22Rv1 (cell line): ENCODE results near the gene PPP2R2B.

Experiments used
- H3K27ac ChIP-seq: fragments of 450-650 bp; 2 replicates; pipeline ENCODE4 v1.5.1; 2017
- ZFX ChIP-seq: fragments of 450-650 bp; IDR thresholded peaks from 2 replicates; pipeline ENCODE4 v1.6.1; 2017; ENCODE audit warnings: antibody characterized with exemption, borderline replicate concordance
- TF ChIP-seq, protein P1 (sequence below): fragments of 450-650 bp; IDR thresholded peaks from 2 replicates; pipeline ENCODE4 v1.5.1; 2017; ENCODE audit warnings: mild to moderate bottlenecking

PPP2R2B gene

DNA sequence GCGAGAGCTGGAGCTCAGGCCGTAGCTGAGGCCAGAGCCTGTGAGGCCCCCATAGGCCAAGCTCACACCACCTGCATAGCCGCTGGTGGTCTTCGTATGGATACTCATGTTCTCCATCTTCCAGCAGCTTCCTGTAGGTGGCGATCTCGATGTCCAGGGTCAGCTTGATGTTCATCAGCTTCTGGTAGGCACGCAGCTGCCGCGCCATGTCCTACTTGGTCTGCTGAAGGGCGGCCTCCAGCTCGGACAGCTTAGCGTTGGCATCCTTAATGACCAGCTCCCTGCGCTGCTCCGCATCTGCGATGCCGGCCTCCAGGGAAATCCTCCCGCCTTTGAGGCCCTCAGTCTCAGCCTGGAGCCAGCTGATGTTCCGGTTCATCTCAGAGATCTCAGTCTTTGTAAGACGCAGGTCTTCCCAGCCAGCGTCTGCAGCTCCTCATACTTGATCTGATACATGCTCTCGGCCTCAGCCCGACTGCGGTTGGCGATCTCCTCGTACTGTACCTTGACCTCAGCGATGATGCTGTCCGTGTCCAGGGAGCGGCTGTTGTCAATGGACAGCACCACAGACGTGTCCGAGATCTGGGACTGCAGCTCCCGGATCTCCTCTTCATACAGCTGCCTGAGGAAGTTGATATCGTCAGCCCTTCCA lies 172.1 kb downstream of the PPP2R2B start:
- H3K27ac ChIP-seq: no peak overlapping the region
- TF ChIP-seq ZFX: no peak
- TF ChIP-seq, protein P1, sequence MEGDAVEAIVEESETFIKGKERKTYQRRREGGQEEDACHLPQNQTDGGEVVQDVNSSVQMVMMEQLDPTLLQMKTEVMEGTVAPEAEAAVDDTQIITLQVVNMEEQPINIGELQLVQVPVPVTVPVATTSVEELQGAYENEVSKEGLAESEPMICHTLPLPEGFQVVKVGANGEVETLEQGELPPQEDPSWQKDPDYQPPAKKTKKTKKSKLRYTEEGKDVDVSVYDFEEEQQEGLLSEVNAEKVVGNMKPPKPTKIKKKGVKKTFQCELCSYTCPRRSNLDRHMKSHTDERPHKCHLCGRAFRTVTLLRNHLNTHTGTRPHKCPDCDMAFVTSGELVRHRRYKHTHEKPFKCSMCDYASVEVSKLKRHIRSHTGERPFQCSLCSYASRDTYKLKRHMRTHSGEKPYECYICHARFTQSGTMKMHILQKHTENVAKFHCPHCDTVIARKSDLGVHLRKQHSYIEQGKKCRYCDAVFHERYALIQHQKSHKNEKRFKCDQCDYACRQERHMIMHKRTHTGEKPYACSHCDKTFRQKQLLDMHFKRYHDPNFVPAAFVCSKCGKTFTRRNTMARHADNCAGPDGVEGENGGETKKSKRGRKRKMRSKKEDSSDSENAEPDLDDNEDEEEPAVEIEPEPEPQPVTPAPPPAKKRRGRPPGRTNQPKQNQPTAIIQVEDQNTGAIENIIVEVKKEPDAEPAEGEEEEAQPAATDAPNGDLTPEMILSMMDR: peak; percentile 33

GRCh38 chr5:146704949-146705665 lies 173.4 kb downstream of the PPP2R2B start:
- TF ChIP-seq, protein P1: no peak
- no peak for TF ChIP-seq ZFX
- no peak overlapping the region for H3K27ac ChIP-seq

DNA sequence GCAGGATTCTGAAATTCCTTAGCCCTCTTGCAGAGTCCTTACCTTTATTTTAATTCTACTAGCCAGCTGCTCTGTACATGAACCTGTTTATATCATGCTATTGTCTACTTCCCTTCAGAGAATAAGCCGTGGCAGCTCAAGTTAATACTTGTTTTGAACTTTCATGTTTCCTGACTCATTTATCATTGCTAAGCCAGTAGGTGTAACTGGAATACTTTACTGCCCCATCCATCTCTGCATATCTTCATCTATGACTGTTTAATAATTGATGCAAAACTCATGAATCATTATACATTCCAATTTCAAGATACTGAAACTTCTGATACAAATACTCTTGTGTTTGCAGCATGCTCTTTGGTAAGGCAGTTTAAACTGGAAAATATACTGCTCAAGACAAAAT lies 174.7 kb downstream of the PPP2R2B start:
- TF ChIP-seq, protein P1: no peak
- TF ChIP-seq ZFX: no peak
- no peak overlapping the region for H3K27ac ChIP-seq

DNA sequence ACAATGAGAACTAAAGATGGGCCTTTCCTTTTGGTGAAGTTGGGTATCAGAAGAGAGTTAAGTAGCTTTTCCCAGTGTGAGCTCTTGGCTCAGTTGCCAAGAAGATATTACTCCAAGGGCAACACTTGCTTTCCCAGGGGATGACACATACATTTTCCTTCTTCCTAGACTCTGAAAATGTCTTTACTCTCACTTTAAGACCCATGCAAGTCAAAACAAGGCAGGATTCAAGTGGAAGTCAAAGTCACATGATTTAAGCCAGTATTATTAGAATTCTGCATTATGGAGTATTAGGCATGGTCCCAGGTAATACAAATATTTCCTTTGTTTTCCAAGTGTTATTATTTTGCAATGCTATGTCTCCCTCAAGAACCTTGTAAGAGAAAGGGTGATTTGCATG lies 175.1 kb downstream of the PPP2R2B start:
- TF ChIP-seq, protein P1: no peak
- TF ChIP-seq ZFX: no peak
- no peak overlapping the region for H3K27ac ChIP-seq

DNA sequence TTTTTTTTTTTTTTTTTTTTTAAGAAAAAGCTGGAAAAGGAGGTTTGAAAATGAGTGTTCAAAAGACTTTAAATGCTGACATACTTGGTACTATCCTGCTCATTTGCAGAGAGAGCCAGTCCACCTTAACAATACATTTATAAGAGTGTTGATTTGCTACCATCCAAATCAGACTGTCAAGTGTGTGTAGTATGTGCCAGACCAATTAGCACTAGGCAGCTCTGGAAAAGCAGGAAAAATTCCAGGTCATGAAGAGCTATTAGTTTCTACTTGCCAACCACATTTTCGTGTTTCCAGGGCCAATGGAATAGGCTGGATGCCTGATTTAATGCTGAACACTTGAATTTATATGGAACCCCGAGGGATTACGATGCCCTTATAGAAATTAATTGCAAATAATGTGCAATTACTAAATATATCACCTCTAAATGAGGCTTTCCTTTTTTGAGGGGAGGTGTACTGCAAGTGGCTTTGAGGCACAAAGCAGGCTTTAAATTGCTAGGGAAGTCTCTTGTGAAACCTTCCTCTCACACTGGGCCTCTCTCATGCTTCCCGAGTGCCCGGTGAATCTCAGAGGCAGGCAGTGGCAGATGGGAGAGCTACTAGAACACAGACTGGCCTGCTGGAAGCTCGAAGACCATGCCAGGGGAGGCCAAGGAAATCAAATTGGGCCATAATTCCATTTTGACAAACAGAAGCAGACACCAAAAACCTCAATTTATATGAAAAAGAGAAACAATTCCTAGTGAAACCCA lies 178.7 kb downstream of the PPP2R2B start:
- TF ChIP-seq ZFX: no peak
- TF ChIP-seq, protein P1: no peak
- no peak overlapping the region for H3K27ac ChIP-seq

- H3K27ac ChIP-seq: no peak overlapping the region
- no peak for TF ChIP-seq ZFX
- TF ChIP-seq, protein P1: no peak
Measured at GRCh38 chr5:146699138-146699537, 179.4 kb downstream of the PPP2R2B start.
